HCT116 (cell line): Measurements from ENCODE around the gene ACVR1. TPM values are rescaled to one million over a fixed set of nuclear protein-coding genes. Genes with fewer than 3 reads are reported as not detected.

ENCODE experiments used
- ATAC-seq: fragments of 200-7000 bp; cut with Tn5 transposase; 2 replicates; pipeline ENCODE4 v1.9.1; 2020; ENCODE audit warnings: mild to moderate bottlenecking, moderate library complexity
- BruUV-seq: library from RNA; stranded (reverse); fragments of 400-500 nt; replicated peaks from 2 replicates; lab custom pipeline; 2021; lab: Mats Ljungman, UMichigan
- CTCF ChIA-PET: fragments of 300-600 bp; sonication (Branson Sonifier 250); formaldehyde crosslinking; loops from one replicate; lab custom pipeline; 2021; ENCODE audit warnings: antibody characterized with exemption; lab: Charles Lee
- POLR2A ChIA-PET: fragments of 300-600, 350-600 bp; sonication (Branson Sonifier 250); formaldehyde crosslinking; loops from one replicate; lab custom pipeline; 2021; ENCODE audit warnings: antibody characterized with exemption; lab: Charles Lee
- RAD21 ChIA-PET, 2 experiments: fragments of 300-600 bp; sonication (Branson Sonifier 250); formaldehyde crosslinking; loops; one replicate each; lab custom pipeline; 2023; ENCODE audit warnings: low total read pairs in 2 of 2; ENCODE audit not compliant: uncharacterized antibody in 2 of 2, unreplicated experiment in 2 of 2, low non-redundant PET in 1 of 2; lab: Charles Lee
- DNase-seq: peaks from one replicate; pipeline ENCODE4 v3.0.0-alpha.2; 2010; ENCODE audit warnings: low read depth, low spot score
- H2AFZ ChIP-seq: fragments of 200-600 bp; shearing (Covaris generic), sonication (generic); 2 replicates; pipeline ENCODE4 v1.6.1; 2017; ENCODE audit warnings: low read depth, mixed run types, mixed read lengths, antibody characterized with exemption, low read length; ENCODE audit not compliant: poor library complexity, severe bottlenecking
- H3K27ac ChIP-seq: 2 replicates; pipeline ENCODE4 v1.5.1; 2012; ENCODE audit warnings: low read depth, low read length
- H3K27me3 ChIP-seq: fragments of 200-600 bp; sonication (generic); 2 replicates; pipeline ENCODE4 v1.6.1; 2016; ENCODE audit warnings: mixed run types, low read length, mixed read lengths; ENCODE audit not compliant: insufficient read depth
- H3K36me3 ChIP-seq, 2 experiments: fragments of 200-500 bp in 1 of 2; fragments of 200-600 bp in 1 of 2; sonication (Bioruptor generic) in 1 of 2; sonication (generic) in 1 of 2; 2 replicates each; pipeline versions ENCODE4 v1.5.1 to v1.6.1; 2014 to 2016; ENCODE audit warnings: low read length in 2 of 2, inconsistent platforms in 1 of 2, mixed read lengths in 1 of 2, mixed run types in 1 of 2; ENCODE audit not compliant: insufficient read depth in 2 of 2, control insufficient read depth in 1 of 2
- H3K4me1 ChIP-seq, 2 experiments: fragments of 200-600 bp in 1 of 2; sonication (generic) in 1 of 2; 2 replicates each; pipeline versions ENCODE4 v1.5.1 to v1.6.1; 2012 to 2017; ENCODE audit warnings: low read length in 2 of 2, inconsistent platforms in 1 of 2, mild to moderate bottlenecking in 1 of 2, mixed read lengths in 1 of 2, mixed run types in 1 of 2, moderate library complexity in 1 of 2; ENCODE audit not compliant: insufficient read depth in 2 of 2, control insufficient read depth in 1 of 2
- H3K4me2 ChIP-seq: fragments of 200-600 bp; sonication (generic); 2 replicates; pipeline ENCODE4 v1.6.1; 2017; ENCODE audit warnings: mixed run types, low read length, mixed read lengths
- H3K4me3 ChIP-seq, 2 experiments: fragments of 200-600 bp in 1 of 2; sonication (generic) in 1 of 2; replicated peaks in 1 of 2; 2 replicates each; pipeline ENCODE4 v1.5.1; 2011 to 2016; ENCODE audit warnings: low read length in 2 of 2, control low read depth in 1 of 2, low read depth in 1 of 2, mild to moderate bottlenecking in 1 of 2, mixed read lengths in 1 of 2, mixed run types in 1 of 2
- H3K79me2 ChIP-seq: fragments of 200-600 bp; sonication (generic); 2 replicates; pipeline ENCODE4 v1.6.1; 2017; ENCODE audit warnings: mild to moderate bottlenecking, mixed run types, low read length, moderate library complexity, mixed read lengths; ENCODE audit not compliant: insufficient read depth
- H3K9ac ChIP-seq: fragments of 200-600 bp; sonication (generic); 2 replicates; pipeline ENCODE4 v1.6.1; 2016; ENCODE audit warnings: low read length, mixed read lengths
- H3K9me2 ChIP-seq: fragments of 200-600 bp; sonication (generic), shearing (Covaris generic); 2 replicates; pipeline ENCODE4 v1.6.1; 2017; ENCODE audit warnings: mixed run types, mild to moderate bottlenecking, moderate library complexity; ENCODE audit not compliant: insufficient read depth
- H3K9me3 ChIP-seq, 2 experiments: fragments of 200-500 bp in 1 of 2; fragments of 200-600 bp in 1 of 2; sonication (Bioruptor generic) in 1 of 2; sonication (generic) in 1 of 2; 2 replicates each; pipeline ENCODE4 v1.6.1; 2014 to 2017; ENCODE audit warnings: low read length in 2 of 2, mixed read lengths in 2 of 2, inconsistent platforms in 1 of 2, low read depth in 1 of 2, mild to moderate bottlenecking in 1 of 2, mixed run types in 1 of 2, moderate library complexity in 1 of 2; ENCODE audit not compliant: control insufficient read depth in 1 of 2, insufficient read depth in 1 of 2
- H4K20me1 ChIP-seq: fragments of 200-600 bp; sonication (generic), shearing (Covaris generic); 2 replicates; pipeline ENCODE4 v1.6.1; 2017; ENCODE audit warnings: mixed run types, mild to moderate bottlenecking, moderate library complexity; ENCODE audit not compliant: insufficient read depth
- ATF3 ChIP-seq: IDR thresholded peaks from 2 replicates; pipeline ENCODE4 v1.6.1; 2012
- CBX3 ChIP-seq: IDR thresholded peaks from 2 replicates; pipeline ENCODE4 v1.6.1; 2012; ENCODE audit warnings: low read depth
- EZH2 ChIP-seq: fragments of 200-600 bp; sonication (generic); IDR thresholded peaks from 2 replicates; pipeline ENCODE4 v1.6.1; 2017; ENCODE audit warnings: antibody characterized with exemption, mixed run types
- MAX ChIP-seq: IDR thresholded peaks from 2 replicates; pipeline ENCODE4 v1.6.1; 2012
- POLR2AphosphoS5 ChIP-seq: IDR thresholded peaks from 2 replicates; pipeline ENCODE4 v1.6.1; 2011; ENCODE audit warnings: mild to moderate bottlenecking, low read depth, low read length, moderate library complexity
- REST ChIP-seq: IDR thresholded peaks from 2 replicates; pipeline ENCODE4 v1.6.1; 2012; ENCODE audit warnings: low read depth
- ZNF274 ChIP-seq: fragments of 200-500 bp; sonication (Bioruptor generic); IDR thresholded peaks from 2 replicates; pipeline ENCODE4 v1.6.1; 2014; ENCODE audit warnings: mild to moderate bottlenecking, low read depth, low read length, inconsistent platforms
- intact Hi-C: fragments of 100-400 bp; cut with micrococcal nuclease; formaldehyde crosslinking; loops from 2 replicates; pipeline ENCODE4 v1.10.0; 2022
- total RNA-seq: library from RNA; stranded (reverse); gene quantifications from one replicate; pipeline ENCODE4 v1.2.1, GENCODE V29; 2021; ENCODE audit not compliant: unreplicated experiment

ACVR1 gene
- total RNA-seq, 1 experiment from 2014 or later: 16.9 TPM

GRCh38 chr2:157903151-157903550 is 27.0 kb upstream of the ACVR1 start:
- no TSS peak for BruUV-seq
- H3K9me3 ChIP-seq: no peaks in the 10 kb centered on the region
- H3K4me2 ChIP-seq: no peak overlapping the region
- H3K9me2 ChIP-seq: no peaks in the 10 kb centered on the region
- no peaks in the 10 kb centered on the region for H3K27me3 ChIP-seq
- no peak for DNase-seq
- POLR2A ChIA-PET: no interaction called here
- H3K4me3 ChIP-seq: no peak overlapping the region
- ATAC-seq: no peak
- no peak overlapping the region for H2AFZ ChIP-seq
- intact Hi-C loops: no loop called here
- H3K36me3 ChIP-seq: no peaks in the 10 kb centered on the region
- no peaks in the 10 kb centered on the region for H4K20me1 ChIP-seq
- CTCF ChIA-PET: no interaction called here
- no peak overlapping the region for H3K27ac ChIP-seq
- H3K9ac ChIP-seq: no peak overlapping the region
- H3K79me2 ChIP-seq: no peaks in the 10 kb centered on the region
- H3K4me1 ChIP-seq: peaks cover 7 to 12% of the 10 kb centered on the region in 2 experiments; a peak in 3 of 4 replicates
- no peak for TF ChIP-seq ATF3
- TF ChIP-seq REST: no peak
- no peak for TF ChIP-seq CBX3
- TF ChIP-seq EZH2: no peak
- no peak for TF ChIP-seq ZNF274
- TF ChIP-seq POLR2AphosphoS5: no peak
- TF ChIP-seq MAX: no peak
- RAD21 ChIA-PET: no interaction called here
